ENCODE results near the gene PCSK9.

DNA sequence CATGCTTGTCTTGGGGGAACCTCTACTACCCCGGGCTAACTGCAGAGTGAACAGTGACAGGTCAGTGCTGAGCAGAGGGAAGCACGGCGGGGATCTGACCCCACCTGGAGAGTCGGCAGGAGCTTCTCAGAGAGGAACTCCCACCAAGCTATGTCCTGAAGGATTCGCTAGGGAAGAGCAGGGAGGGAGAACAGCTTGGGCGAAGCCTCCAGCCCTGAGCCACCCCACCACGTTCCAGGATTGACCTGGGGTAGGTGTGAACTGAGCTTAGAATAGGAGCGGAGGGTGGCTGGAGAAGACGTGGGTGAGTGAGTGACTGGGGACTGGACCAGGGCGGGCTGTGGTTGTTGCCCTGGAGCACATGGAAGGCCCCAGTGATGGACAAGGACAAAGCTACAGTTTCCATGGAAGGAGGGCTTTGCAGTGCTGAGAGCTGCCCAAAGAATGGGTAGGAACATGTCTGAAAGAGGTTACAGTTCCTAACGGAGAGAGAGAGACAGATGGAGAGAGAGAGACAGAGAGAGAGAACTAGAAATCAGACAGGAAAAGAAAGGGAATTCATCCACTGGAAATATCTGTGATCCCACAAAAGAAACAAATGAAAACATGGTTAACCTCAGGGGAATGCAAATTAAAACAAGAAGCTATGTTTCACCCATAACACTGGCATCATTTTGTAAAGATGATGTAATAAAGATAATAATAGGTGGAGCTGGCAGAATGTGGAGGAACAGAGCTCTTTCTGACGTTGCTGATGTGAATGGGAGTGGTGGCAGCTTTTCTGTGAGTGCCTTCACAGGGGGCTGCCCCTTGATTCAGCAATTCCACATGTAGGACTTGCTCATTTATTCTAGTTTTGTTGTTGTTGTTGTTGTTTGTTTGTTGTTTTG is 23.4 kb upstream of the PCSK9 start:
- TF ChIP-seq, protein P1, sequence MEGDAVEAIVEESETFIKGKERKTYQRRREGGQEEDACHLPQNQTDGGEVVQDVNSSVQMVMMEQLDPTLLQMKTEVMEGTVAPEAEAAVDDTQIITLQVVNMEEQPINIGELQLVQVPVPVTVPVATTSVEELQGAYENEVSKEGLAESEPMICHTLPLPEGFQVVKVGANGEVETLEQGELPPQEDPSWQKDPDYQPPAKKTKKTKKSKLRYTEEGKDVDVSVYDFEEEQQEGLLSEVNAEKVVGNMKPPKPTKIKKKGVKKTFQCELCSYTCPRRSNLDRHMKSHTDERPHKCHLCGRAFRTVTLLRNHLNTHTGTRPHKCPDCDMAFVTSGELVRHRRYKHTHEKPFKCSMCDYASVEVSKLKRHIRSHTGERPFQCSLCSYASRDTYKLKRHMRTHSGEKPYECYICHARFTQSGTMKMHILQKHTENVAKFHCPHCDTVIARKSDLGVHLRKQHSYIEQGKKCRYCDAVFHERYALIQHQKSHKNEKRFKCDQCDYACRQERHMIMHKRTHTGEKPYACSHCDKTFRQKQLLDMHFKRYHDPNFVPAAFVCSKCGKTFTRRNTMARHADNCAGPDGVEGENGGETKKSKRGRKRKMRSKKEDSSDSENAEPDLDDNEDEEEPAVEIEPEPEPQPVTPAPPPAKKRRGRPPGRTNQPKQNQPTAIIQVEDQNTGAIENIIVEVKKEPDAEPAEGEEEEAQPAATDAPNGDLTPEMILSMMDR (IDR thresholded peaks at IDR 0.05), result no peak
- no peak for TF ChIP-seq POLR2A (IDR thresholded peaks at IDR 0.05)
- no peak for TF ChIP-seq EP300 (IDR thresholded peaks at IDR 0.05)
